Measurements from ENCODE around the gene VRK3. TPM values are rescaled to one million over a fixed set of nuclear protein-coding genes. Genes with fewer than 3 reads are reported as not detected.
A peak's percentile ranks its signal among the peaks of the same experiment; 100 is the strongest.
"Not testable (repeated sequence)": the region's sequence is repeated elsewhere in the genome, so short reads cannot be mapped to it uniquely, and the experiment has no call there.

VRK3 gene
- total RNA-seq, 2 experiments from 2014 or later = 65.1 to 65.4 TPM

DNA sequence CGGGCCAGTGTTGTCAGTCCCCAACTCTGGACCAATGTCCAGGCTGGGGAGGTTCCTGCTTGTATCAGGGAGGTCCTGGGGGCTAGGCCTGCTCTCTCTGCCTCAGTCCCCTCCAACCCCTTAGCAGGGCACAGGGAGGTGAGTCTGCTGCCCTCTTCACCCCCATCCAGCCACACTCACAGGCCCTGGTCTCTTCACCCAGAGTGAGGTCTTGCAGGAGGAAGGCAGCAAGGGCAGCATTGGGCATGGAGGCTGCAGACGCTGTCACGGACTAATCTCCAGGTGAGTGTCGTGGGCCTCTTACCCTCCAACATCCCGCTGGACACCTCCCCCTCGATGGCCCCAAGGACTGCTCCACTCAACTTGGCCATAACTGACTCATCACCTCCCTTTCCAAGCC, 52.3 kb downstream of the VRK3 start:
- H3K4me1 ChIP-seq (ENCODE audit: insufficient read depth, low read length) = no peaks in the 10 kb centered on the region
- Mint-ChIP-seq H3K4me1 (ENCODE audit: low read depth) (no peaks in the 10 kb centered on the region), H3K9me3 (no peaks in the 10 kb centered on the region), H3K36me3 (ENCODE audit: low read depth) (peaks cover 18% of the 10 kb centered on the region), H3K27me3 (peaks cover 6% of the 10 kb centered on the region), H3K4me3 (no peak overlapping the region), H3K27ac (no peak overlapping the region)
- TF ChIP-seq, protein P1, sequence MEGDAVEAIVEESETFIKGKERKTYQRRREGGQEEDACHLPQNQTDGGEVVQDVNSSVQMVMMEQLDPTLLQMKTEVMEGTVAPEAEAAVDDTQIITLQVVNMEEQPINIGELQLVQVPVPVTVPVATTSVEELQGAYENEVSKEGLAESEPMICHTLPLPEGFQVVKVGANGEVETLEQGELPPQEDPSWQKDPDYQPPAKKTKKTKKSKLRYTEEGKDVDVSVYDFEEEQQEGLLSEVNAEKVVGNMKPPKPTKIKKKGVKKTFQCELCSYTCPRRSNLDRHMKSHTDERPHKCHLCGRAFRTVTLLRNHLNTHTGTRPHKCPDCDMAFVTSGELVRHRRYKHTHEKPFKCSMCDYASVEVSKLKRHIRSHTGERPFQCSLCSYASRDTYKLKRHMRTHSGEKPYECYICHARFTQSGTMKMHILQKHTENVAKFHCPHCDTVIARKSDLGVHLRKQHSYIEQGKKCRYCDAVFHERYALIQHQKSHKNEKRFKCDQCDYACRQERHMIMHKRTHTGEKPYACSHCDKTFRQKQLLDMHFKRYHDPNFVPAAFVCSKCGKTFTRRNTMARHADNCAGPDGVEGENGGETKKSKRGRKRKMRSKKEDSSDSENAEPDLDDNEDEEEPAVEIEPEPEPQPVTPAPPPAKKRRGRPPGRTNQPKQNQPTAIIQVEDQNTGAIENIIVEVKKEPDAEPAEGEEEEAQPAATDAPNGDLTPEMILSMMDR (IDR thresholded peaks at IDR 0.05) = no peak
- H3K27me3 ChIP-seq (ENCODE audit: control insufficient read depth in 1 of 2, insufficient read depth in 2 of 2, low read length in 2 of 2) = peaks cover 2 to 7% of the 10 kb centered on the region in 2 experiments
- ChIA-PET CTCF (no interaction called here), POLR2A (interaction anchor here (1.3 kb wide), 1 partner anchor 8 kb away, joined by 5 read pairs; no protein-coding TSS in a partner anchor)
- no peaks in the 10 kb centered on the region for H3K9me3 ChIP-seq (ENCODE audit: control insufficient read depth in 1 of 2, insufficient read depth in 1 of 2, low read length in 2 of 2)
- DNase-seq = no peak
- peaks cover 24% of the 10 kb centered on the region for H3K36me3 ChIP-seq (ENCODE audit: insufficient read depth, low read length)
- H3K4me3 ChIP-seq (ENCODE audit: low read length) = no peak overlapping the region
- no peak overlapping the region for H3K27ac ChIP-seq (ENCODE audit: low read depth in 1 of 2, low read length in 2 of 2)
- ATAC-seq (ENCODE audit: poor library complexity) = no peak
- intact Hi-C loops (cut with DNase I, micrococcal nuclease) = no loop called here

DNA sequence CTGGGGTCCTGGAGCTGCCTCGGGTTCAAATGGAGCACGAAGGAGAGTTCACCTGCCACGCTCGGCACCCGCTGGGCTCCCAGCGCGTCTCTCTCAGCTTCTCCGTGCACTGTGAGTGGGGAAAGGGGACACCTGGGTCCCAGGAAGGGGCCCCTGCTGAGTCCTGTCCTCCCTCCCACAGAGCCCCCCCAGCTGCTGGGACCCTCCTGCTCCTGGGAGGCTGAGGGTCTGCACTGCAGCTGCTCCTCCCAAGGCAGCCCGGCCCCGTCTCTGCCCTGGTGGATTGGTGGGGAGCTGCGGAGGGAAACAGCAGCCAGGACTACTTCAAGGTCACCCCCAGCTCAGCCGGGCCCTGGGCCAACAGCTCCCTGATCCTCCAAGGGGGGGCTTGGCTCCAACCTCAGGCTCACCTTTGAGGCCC, 53.2 kb downstream of the VRK3 start:
- ATAC-seq (ENCODE audit: poor library complexity) (no peak), DNase-seq (no peak)
- H3K27me3 ChIP-seq (ENCODE audit: control insufficient read depth in 1 of 2, insufficient read depth in 2 of 2, low read length in 2 of 2) = peaks cover 2 to 7% of the 10 kb centered on the region in 2 experiments
- TF ChIP-seq, protein P1 (IDR thresholded peaks at IDR 0.05) = no peak
- no peak overlapping the region for H3K4me3 ChIP-seq (ENCODE audit: low read length)
- H3K9me3 Mint-ChIP-seq = no peaks in the 10 kb centered on the region
- peaks cover 17% of the 10 kb centered on the region for H3K36me3 ChIP-seq (ENCODE audit: insufficient read depth, low read length)
- no peaks in the 10 kb centered on the region for H3K4me1 ChIP-seq (ENCODE audit: insufficient read depth, low read length)
- peaks cover 15% of the 10 kb centered on the region for H3K36me3 Mint-ChIP-seq (ENCODE audit: low read depth)
- POLR2A ChIA-PET = interaction anchor here (1.3 kb wide), 1 partner anchor 9 kb away, joined by 5 read pairs; no protein-coding TSS in a partner anchor
- intact Hi-C loops (cut with DNase I, micrococcal nuclease) = no loop called here
- H3K27me3 Mint-ChIP-seq = peaks cover 6% of the 10 kb centered on the region
- H3K27ac ChIP-seq (ENCODE audit: low read depth in 1 of 2, low read length in 2 of 2) = no peak overlapping the region
- CTCF ChIA-PET = no interaction called here
- no peak overlapping the region for H3K27ac Mint-ChIP-seq
- no peaks in the 10 kb centered on the region for H3K9me3 ChIP-seq (ENCODE audit: control insufficient read depth in 1 of 2, insufficient read depth in 1 of 2, low read length in 2 of 2)
- no peak overlapping the region for H3K4me3 Mint-ChIP-seq
- no peaks in the 10 kb centered on the region for H3K4me1 Mint-ChIP-seq (ENCODE audit: low read depth)

DNA sequence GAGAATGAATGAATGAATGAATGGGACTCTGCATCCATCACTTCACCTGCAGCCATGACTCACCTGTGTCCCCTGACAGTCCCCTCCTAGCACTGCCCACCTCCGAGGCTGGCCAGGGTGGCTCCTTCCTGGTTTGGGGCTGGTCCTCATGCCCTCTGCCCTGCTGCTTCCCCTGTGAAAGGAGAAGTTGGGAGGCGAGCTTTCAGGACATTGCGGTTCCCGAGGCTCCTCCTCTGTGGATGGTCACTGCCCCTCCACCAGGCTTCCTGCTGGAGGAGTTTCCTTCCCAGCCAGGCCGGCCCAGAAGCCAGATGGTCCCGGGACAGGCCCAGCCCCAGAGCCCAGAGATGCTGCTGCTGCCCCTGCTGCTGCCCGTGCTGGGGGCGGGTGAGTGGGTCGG, 55.8 kb downstream of the VRK3 start:
- H3K36me3 Mint-ChIP-seq (ENCODE audit: low read depth); H3K4me3 ChIP-seq (ENCODE audit: low read length); intact Hi-C loops (cut with DNase I, micrococcal nuclease); H3K27me3 ChIP-seq (ENCODE audit: control insufficient read depth in 1 of 2, insufficient read depth in 2 of 2, low read length in 2 of 2); H3K36me3 ChIP-seq (ENCODE audit: insufficient read depth, low read length); H3K9me3 ChIP-seq (ENCODE audit: control insufficient read depth in 1 of 2, insufficient read depth in 1 of 2, low read length in 2 of 2); ATAC-seq (ENCODE audit: poor library complexity); POLR2A ChIA-PET; H3K4me3 Mint-ChIP-seq; CTCF ChIA-PET; H3K4me1 Mint-ChIP-seq (ENCODE audit: low read depth); H3K27ac Mint-ChIP-seq; H3K27ac ChIP-seq (ENCODE audit: low read depth in 1 of 2, low read length in 2 of 2); H3K27me3 Mint-ChIP-seq; H3K9me3 Mint-ChIP-seq; DNase-seq; H3K4me1 ChIP-seq (ENCODE audit: insufficient read depth, low read length): not testable (repeated sequence)

DNA sequence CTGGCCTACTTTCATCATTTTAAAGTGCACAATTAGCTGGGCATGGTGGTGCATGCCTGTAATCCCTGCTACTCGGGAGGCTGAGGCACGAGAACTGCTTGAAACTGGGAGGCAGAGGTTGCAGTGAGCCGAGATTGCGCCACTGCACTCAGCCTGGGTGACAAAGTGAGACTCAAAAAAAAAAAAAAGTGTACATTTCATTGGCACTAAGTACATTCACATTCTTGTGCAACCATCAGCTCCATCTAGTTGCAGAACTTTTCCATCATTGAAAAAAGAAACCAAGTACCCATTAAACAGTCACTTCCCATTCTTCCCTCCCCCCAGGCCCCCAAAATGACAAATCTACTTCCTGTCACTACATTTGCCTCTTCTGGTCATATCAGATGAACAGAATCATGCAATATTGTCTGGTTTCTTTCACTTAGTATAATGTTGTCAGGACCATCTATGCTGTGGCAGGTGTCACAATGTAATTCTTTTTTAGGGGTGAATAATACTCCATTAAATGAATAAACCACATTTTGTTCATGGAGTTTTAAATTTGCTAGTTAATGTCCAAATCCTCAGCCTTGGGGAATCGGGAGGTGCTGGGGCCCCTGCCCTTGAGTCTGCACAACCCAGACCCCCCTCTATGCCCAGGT, 56.8 kb downstream of the VRK3 start:
- H3K4me1 ChIP-seq (ENCODE audit: insufficient read depth, low read length) = no peaks in the 10 kb centered on the region
- ChIA-PET POLR2A (no interaction called here), CTCF (no interaction called here)
- DNase-seq (peak in 2 of 14 experiments; percentile 24 to 36), ATAC-seq (ENCODE audit: poor library complexity) (no peak)
- no peaks in the 10 kb centered on the region for H3K36me3 Mint-ChIP-seq (ENCODE audit: low read depth)
- TF ChIP-seq, protein P1 (IDR thresholded peaks at IDR 0.05) = no peak
- H3K9me3 Mint-ChIP-seq = no peaks in the 10 kb centered on the region
- H3K4me3 ChIP-seq (ENCODE audit: low read length) = no peak overlapping the region
- no peaks in the 10 kb centered on the region for H3K36me3 ChIP-seq (ENCODE audit: insufficient read depth, low read length)
- peaks cover 0 to 7% of the 10 kb centered on the region in 2 experiments for H3K9me3 ChIP-seq (ENCODE audit: control insufficient read depth in 1 of 2, insufficient read depth in 1 of 2, low read length in 2 of 2)
- H3K27me3 Mint-ChIP-seq = peaks cover 12% of the 10 kb centered on the region
- H3K4me1 Mint-ChIP-seq (ENCODE audit: low read depth) = no peaks in the 10 kb centered on the region
- no peak overlapping the region for H3K27ac ChIP-seq (ENCODE audit: low read depth in 1 of 2, low read length in 2 of 2)
- H3K27me3 ChIP-seq (ENCODE audit: control insufficient read depth in 1 of 2, insufficient read depth in 2 of 2, low read length in 2 of 2) = peaks cover 6 to 7% of the 10 kb centered on the region in 2 experiments
- intact Hi-C loops (cut with DNase I, micrococcal nuclease) = no loop called here
- no peak overlapping the region for H3K4me3 Mint-ChIP-seq
- no peak overlapping the region for H3K27ac Mint-ChIP-seq

DNA sequence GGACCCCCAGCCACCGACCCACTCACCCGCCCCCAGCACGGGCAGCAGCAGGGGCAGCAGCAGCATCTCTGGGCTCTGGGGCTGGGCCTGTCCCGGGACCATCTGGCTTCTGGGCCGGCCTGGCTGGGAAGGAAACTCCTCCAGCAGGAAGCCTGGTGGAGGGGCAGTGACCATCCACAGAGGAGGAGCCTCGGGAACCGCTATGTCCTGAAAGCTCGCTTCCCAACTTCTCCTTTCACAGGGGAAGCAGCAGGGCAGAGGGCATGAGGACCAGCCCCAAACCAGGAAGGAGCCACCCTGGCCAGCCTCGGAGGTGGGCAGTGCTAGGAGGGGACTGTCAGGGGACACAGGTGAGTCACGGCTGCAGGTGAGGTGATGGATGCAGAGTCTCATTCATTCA, 64.2 kb downstream of the VRK3 start, which contains the start of gene SIGLEC11:
TSS of gene SIGLEC11 (minus strand) at position 193 of the 400 bp plus-strand sequence. CDS start at position 102, 91 bp downstream.
- intact Hi-C loops (cut with DNase I, micrococcal nuclease); H3K27ac ChIP-seq (ENCODE audit: low read depth in 1 of 2, low read length in 2 of 2); H3K27me3 ChIP-seq (ENCODE audit: control insufficient read depth in 1 of 2, insufficient read depth in 2 of 2, low read length in 2 of 2); DNase-seq; H3K4me3 Mint-ChIP-seq; H3K27ac Mint-ChIP-seq; POLR2A ChIA-PET; H3K9me3 Mint-ChIP-seq; H3K4me1 Mint-ChIP-seq (ENCODE audit: low read depth); H3K4me3 ChIP-seq (ENCODE audit: low read length); H3K36me3 ChIP-seq (ENCODE audit: insufficient read depth, low read length); H3K4me1 ChIP-seq (ENCODE audit: insufficient read depth, low read length); H3K36me3 Mint-ChIP-seq (ENCODE audit: low read depth); ATAC-seq (ENCODE audit: poor library complexity); CTCF ChIA-PET: not testable (repeated sequence)
- peaks cover 20% of the 10 kb centered on the region for H3K27me3 Mint-ChIP-seq
- peaks cover 0 to 12% of the 10 kb centered on the region in 2 experiments for H3K9me3 ChIP-seq (ENCODE audit: control insufficient read depth in 1 of 2, insufficient read depth in 1 of 2, low read length in 2 of 2)

All from CD4-positive, alpha-beta T cell (primary cell).